ENCODE data around the gene ELFN2. TPM values are rescaled to one million over a fixed set of nuclear protein-coding genes. Genes with fewer than 3 reads are reported as not detected.

ELFN2 gene
- total RNA-seq, 1 donor from 2014 or later = 0.05 TPM

DNA sequence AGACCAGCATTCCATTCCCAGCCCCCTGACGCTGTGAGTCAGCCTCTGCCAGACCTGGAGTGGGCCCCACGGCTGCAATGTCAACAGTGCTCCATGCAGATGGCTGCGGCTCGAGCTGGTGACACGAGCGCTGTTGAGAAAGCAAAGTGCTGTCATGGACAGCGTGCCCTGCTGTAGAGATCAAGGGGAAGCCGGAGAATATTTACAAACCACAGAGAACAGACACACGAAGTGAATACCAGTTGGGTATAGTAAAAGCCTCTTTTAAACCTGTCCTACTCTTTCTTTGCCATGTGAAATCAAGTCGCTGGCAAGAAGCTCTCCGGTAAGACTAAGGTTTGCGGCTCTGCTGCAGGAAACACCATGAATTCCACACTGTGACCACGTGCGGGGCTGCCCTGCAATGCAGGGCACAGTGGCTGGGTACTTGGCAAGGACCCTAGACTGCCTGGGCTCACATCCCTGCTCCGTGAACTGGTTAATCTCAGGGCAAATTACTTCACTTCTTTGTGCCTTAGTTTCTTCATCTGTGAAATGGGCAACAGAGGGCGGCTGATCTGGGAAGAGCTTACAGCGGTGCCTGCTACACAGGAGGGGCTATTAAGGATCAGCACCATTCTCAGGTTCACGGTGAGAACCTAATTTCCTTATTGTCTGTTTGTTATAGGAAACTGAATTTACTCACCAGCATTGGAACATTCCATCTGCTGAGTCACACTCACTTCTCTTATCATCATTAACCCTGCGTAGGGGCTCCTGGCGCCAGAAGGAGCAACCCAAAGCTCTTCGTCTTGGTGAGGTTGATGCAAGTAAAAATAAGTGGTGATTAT lies 27.8 kb upstream of the ELFN2 start:
- peak; percentile 61 for DNase-seq (ENCODE audit: low read depth)

DNA sequence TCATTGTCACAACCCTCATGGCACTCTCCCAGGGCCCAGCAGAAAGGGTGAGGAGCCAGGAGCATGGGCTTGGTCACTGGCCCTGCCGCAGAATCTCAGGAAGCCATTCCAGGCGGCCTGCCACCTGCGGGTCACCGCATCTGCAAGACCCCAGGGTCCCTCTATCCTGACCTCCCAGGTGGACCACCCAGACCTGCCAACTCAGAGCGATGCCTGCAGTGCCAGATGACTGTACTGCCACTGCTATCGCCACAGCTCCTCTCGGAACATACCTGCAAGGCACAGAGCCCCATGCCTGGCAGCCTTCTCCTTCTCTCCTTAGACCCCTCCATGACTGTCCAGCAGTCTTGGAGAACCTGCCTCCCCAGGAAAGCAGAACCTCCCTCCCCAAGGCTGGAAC lies 26.4 kb upstream of the ELFN2 start:
- no peak for DNase-seq (ENCODE audit: low read depth)

DNA sequence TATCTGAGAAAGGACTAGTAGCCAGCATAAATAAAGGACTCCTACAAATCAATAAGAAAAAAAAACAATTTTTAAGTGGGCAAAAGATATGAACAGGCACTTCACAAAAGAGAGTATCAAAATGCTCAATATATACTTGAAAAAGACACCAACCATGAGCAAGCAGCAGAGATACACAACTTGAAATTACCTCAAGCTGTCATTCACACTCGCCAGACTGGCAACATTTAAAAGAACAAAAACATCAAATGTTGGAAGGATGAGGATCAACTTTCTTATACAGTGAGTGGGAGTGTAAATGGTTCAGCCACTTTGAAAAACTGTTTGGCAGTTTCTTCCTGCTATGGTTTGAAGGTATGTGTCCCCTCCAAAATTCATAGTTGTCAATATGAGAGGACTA lies 23.9 kb upstream of the ELFN2 start:
- DNase-seq (ENCODE audit: low read depth) = no peak

DNA sequence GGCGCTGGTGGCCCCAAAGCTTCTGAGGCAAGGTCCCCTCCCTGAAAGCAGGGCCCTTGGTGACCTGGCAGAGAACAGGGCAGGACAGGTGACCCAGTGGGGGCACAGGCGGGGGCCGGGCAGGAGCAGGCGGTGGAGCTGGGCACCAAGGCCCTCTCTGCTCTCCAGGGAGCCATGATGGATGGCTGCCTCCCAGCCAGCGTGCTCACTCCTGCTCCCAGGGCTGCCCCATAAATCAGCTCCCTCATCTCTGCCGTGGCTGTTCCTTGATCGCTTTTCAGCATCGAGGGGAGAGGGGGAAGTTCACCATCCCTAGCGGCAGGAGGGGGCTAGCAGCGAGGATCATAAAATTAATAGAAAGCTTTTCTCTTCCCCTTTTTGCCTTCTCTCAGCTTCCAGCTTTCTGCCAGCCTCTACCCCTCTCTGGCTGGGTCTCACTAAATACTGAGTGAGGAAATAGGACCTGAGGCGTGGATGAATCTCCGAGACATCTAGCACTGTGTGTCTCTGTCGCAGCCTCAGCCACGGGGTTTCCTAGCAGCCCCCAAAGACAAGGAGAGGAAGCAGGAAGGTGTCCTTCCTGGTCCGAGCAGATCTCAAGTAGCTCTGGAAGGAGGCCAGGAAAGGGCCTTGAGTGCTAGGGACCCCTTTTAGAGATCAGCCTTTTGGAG lies 22.2 kb upstream of the ELFN2 start:
- DNase-seq (ENCODE audit: low read depth) = no peak

DNA sequence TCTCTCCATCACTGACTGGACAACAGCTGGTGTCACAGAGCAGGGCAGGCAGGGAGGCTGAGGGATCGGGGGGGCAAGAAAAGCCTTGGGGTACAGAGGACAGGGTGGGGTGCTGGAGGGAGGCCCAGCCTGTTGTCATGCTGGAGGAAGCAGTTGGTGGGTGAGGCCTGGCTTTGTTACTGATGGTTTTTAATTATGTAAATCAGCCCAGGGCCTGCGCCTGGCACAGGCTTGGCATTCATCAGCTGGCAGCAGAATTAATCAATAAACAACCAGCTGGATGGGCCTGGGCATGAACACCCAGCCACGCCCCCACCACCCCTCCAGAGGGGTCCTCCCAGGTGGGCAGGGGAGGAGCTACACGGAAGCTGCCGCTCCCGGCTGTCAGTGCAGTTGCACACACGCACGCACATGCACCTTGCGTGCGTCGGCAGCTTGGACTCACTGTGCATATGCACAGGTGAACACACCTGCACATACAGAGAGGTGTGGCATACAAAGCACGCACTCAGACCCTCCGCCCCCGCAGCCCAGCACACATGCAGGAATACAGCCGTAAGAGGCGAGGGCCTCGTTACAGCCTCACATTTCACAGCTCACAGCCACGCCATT lies 21.3 kb upstream of the ELFN2 start:
- DNase-seq (ENCODE audit: low read depth) = no peak

DNA sequence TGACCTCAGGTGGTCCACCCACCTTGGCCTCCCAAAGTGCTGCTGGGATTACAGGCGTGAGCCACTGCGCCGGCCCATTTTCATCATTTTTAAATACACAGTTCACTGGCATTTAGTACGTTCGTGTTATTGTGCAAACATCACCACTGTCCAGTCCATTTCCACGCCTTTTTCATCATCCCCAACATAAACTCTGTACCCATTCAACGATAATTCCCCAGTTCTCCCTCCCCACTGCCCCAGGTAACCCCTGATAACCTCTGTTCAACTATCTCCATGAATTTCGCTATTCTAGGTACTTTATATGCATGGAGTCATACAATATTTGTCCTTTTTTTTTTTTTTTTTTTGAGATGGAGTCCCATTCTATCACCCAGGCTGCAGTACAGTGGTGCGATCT lies 18.2 kb upstream of the ELFN2 start:
- DNase-seq (ENCODE audit: low read depth) = no peak

DNA sequence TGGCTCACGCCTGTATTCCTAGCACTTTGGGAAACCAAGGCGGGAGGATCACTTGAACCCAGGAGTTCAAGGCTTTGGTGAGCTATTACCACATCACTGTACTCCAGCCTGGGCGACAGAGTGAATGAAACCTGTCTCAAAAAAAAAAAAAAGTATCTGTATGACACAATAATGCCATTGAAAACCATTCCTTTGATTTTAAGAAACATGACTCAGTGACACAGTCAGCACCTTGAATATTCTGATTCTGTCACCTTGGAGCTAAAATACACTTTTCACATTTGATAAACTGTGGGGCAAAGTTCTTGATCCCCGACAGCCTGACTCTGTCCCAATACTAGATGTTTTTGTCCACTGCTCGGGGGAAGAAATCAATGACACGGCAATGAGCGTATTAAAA lies 16.7 kb upstream of the ELFN2 start:
- no peak for DNase-seq (ENCODE audit: low read depth)

DNA sequence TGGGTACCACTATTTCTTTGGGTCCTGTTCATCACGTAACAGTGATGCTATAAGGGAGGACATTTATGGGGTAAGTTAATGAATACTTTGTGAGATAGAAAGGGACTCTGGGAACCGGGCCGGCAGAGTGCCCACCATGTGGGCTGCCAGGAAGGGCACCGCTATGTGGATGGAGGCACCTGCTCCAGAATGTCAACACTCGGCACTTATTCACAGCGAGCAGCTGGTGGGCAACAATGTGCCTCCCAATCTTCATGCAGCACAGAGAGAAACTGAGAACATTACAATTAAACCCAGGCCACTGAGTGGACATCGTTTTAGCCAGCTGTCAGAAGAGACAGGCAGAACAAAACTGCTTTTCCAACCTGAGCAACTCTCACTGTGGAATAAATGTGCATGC lies 15.8 kb upstream of the ELFN2 start:
- DNase-seq (ENCODE audit: low read depth) = peak; percentile 43

DNA sequence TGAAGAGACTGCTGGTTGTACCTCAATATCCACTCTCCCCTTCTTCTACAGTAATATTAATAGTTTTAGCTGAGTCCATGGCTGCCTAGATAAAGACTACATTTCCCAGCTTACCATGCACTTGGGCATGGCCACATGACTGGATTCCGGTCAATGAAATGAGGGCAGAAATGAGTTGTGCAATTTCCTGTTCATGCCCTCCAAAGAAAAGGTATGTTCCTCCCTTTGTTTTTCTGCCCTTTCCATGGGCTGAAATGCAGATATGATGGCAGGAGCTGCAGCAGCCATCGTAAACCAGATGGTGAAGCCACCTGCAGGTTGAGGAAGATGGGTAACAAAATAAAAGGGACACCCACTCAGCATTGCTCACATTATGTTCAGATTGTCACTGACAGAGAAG lies 15.3 kb upstream of the ELFN2 start:
- DNase-seq (ENCODE audit: low read depth) = no peak

DNA sequence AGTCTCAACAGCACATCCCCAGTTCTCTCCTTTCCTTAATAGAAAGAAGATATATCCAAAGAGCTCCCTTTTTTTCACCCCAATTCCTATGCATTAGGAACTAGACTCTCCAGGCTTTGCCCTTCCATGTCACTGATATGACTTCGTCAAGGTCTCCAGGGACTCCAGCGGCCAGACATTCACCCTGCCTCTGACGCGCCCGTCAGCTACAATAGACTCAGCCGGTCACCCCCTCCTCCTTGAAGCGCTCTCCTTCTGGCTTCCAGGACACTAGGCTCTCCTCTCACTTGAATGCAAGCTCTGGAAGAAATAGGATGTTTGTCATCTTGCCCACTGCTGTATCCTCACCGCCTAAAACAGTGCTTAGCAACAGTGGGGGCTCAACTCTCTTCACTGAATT lies 14.9 kb upstream of the ELFN2 start:
- DNase-seq (ENCODE audit: low read depth) = no peak

DNA sequence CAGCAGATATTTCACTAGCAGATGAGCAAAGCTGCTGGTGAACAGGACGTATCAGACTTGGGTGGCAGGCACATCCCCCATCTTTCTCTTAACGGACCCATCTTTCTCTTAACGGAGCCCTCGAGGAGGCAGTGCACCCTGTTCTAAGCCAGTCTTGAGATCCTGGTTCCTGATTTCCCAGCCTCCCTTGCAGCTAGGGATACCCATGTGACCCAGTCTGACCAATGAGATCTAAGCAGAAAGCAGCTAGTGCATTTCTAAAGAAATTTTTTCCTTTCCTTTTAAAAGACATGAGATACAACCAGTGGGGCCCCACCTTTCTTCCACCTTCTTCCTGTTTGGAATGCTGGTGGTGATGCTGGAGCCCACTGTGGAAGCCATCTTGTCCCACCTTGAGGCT lies 13.6 kb upstream of the ELFN2 start:
- no peak for DNase-seq (ENCODE audit: low read depth)

DNA sequence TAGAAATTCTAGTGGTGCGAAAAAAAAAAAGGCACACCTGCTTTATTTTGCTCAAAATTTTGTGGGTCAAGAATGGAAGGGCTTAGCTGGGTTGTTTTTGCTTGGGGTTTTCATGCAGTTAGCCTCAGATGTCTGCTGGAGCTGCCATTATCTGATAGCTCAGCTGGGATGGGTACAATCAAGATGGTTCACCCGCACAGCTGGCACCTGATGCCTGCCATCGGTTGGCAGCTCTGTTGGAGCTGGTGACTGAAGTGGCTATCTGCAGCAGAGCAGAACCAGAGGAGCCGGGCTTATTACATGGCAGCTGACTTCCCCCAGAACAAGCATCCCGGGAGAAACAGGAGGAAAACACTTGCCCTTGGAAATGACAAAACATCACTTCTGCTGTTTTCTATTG lies 12.1 kb upstream of the ELFN2 start:
- DNase-seq (ENCODE audit: low read depth) = no peak

DNA sequence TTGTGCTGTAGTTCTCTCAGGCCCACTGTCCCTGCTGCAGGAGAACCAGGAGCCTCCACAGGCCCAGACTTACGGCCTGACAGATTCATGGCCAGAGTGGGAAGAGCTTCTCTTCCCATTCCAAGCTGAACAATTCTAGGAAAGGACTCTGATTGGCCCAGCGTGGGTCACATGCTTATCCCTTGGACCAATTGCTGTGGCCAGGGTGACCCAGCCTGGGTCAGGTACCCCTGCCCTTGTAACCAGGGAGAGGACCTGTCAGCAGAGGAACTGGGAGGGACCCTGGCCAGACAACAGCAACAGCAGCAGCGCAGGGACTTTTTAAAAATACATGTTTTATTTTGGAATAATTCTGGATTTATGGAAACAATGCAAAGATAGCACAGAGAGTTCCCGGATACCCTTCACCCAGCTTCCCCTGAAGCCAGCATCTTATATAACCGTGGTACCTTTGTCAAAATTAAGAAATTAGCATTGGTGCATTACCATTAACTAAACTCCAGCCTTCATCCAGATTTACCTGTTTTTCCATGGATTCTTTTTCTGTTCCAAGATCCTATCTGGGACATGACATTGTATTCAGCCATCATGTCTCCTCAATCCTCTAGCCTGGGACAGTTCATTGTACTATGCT lies 8.8 kb upstream of the ELFN2 start:
- DNase-seq (ENCODE audit: low read depth) = no peak

DNA sequence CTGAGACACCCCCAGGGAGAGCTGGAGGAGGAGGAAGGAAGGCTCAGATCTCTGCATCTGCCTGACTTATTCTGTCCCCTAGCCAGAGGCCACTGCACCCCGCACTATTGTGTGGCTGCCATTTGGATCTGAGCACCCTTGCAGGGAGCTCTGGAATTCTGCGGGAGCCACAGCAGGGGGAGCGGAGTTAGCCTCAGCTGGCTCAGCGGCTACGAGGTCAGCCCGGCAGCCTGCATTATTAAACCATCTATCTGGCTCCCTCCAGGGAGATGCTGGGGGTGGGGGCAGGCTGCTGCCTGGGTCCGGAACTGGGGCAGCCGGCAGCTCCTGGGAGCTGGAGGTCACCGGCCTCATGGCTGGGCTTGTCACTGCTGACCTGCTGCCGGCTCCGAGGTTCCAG lies 6.5 kb upstream of the ELFN2 start:
- DNase-seq (ENCODE audit: low read depth) = peak; percentile 46

DNA sequence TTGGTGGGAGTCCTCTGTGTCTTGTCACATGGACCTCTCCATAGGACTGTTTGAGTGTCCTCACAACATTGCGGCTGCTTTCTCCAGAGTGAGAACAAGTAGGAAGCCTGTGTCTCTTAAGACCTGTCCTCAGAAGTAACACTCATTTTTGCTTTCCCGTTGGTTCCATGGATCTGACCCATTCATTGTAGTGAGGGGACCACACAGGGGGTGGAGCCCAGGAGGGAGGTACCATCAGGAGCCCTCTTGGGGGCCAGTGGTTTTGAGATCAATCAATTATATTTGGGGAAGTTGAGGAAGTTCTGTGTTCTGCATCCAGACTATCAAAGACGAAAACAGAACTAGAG lies 5.4 kb upstream of the ELFN2 start:
- no peak for DNase-seq (ENCODE audit: low read depth)

DNA sequence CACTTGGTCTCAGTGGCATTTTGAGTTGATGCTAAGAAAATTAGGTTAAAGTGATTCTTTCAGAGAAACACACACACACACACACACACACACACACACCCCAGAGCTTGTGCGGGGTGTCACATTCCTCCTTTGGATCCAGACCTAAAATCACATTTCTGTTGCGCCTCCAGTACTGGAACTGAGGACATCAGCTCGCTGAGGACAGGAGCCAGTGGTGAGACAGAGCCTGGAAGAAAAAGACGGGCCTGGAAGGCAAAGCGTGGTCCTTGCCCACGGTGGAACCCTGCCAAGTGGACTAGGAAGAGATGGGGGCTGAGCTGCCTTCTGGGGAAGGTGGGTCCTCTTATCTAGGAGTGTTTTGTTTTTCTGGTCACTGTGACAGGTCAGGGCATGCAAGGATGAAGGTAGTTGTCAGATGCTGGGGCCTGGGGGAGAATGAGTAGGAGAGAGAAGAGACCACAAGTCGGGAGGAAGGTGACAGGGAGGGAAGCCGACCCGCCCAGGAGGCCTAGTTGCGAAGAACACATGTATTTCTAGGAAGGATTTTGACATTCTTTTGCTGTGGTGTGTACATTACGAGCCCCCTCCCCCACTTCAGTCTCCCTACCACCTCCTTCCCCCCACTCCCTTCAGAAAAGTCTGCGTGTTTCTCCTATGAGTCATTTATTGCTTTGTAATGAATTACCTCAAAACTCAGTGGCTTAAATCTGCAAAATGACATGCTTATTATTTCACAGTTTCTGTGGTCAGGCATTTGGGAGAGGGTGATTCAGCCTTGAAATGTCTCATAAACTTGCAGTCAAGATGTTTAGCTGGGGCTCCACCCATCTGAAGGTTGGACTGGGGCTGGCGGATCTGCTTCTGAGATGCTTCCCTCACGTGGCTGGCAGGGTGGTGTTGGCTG lies 4.8 kb upstream of the ELFN2 start:
- DNase-seq (ENCODE audit: low read depth) = peak; percentile 67

DNA sequence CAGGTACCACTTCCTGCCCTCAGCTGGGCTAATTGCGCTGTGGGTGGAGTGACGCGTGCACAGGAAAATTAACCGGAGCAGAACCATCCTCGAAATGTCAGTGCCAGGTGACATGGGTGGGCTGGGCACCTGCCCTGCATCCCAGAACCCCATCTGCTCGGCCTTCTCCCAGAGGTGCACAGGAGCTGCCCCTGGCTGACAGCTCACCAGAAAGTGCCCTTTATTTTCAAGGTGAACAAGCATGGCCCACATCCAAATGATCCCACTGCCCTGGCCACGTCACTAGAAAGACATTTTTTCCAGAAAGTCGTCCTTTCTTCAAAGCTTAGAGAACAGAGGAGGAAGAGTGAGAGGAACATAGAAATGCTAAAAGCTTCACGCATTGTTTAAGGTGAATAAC lies 4.1 kb upstream of the ELFN2 start:
- no peak for DNase-seq (ENCODE audit: low read depth)

DNA sequence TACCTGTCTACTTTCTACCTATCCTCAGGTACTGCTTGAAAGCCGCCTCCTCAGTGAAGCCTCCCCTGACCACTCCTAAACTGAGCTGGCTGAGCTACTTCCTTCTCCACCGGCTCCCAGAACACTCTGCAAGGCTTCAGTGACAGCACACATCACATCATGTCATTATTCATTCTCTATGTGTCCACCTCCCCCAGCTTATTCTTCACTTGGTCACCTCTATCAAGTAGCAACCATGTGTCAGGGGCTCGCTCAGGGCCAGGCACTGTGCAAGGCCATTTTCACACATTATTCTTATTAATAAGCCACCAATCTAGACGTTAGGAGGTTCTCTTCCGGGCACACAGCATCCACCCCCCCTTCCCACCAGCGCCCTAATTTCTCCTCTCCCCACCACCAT lies 3.7 kb upstream of the ELFN2 start:
- DNase-seq (ENCODE audit: low read depth) = no peak

DNA sequence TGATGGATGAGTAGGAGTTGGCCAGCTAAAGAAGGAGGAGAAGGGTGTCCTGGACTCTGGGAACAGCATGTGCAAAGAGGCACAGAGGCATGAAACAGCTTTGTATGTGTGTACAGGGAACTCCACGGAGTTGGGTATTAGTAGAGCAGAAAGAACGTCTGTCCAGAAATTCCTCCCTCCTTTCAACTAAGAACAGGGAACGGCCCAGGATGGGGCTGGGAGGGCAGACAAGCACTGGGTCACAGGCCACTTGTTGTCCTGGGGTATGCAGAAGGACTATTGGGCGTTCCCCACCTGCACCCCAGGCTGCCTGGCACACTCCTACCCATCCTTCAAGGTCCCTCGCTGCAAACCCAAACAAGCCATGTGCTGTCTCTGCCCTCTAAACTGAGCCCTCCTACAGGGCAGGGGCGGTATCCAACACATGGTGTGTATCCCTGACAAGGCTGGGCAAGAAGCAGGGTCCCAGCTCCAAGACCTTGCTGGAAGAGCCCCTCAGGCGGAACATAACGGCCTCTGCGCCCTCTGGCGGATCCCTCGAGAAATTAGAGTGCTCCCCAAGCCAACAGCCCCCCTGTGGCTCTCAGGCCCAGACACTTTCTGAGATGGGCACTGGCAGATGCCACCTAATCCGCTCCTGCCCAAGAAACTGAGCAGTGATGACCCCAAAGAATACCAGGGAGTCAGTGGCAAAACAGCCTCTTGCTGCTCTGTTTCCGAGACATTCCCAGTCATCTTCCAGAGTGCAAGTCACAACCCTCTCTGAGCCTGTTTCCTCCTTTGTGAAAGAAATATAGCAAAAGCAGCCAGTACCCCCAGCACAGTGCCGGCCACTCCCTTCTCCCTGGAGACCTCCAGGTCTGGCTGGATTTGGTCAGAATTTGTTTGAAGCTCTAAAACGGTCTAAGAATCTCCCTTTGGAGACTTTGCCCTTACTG lies 1.6 kb upstream of the ELFN2 start:
- DNase-seq (ENCODE audit: low read depth) = peak; percentile 69

Measured in myocyte (in vitro differentiated cells).